ENCODE measurements around the gene BBS9. TPM values are rescaled to one million over a fixed set of nuclear protein-coding genes. Genes with fewer than 3 reads are reported as not detected.

BBS9 gene
- polyA plus RNA-seq, 1 donor from 2014 or later, result 9.8 TPM

DNA sequence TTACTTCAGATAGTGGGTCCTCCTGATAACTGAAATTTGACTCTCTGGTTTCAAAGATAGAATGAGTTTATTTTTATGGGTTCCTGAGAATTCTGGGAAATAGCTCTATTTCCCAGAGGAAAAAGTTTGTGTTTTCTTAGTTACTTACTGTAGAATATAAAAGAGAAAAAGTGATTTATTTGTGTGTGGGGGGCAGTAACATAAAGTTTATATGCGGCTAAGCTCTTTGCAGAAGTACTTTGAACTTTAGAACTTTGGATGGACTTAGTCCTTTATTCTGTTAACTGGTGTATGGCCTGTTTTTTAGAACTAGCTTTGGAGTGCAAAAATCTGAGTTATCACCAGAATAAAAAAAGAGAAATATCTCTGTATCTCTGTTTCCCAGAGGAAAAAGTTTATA is 157.1 kb downstream of the BBS9 start:
- no peak for TF ChIP-seq EP300 (conservative IDR thresholded peaks at IDR 0.05; ENCODE audit: poor library complexity, severe bottlenecking)
- TF ChIP-seq, protein P1, sequence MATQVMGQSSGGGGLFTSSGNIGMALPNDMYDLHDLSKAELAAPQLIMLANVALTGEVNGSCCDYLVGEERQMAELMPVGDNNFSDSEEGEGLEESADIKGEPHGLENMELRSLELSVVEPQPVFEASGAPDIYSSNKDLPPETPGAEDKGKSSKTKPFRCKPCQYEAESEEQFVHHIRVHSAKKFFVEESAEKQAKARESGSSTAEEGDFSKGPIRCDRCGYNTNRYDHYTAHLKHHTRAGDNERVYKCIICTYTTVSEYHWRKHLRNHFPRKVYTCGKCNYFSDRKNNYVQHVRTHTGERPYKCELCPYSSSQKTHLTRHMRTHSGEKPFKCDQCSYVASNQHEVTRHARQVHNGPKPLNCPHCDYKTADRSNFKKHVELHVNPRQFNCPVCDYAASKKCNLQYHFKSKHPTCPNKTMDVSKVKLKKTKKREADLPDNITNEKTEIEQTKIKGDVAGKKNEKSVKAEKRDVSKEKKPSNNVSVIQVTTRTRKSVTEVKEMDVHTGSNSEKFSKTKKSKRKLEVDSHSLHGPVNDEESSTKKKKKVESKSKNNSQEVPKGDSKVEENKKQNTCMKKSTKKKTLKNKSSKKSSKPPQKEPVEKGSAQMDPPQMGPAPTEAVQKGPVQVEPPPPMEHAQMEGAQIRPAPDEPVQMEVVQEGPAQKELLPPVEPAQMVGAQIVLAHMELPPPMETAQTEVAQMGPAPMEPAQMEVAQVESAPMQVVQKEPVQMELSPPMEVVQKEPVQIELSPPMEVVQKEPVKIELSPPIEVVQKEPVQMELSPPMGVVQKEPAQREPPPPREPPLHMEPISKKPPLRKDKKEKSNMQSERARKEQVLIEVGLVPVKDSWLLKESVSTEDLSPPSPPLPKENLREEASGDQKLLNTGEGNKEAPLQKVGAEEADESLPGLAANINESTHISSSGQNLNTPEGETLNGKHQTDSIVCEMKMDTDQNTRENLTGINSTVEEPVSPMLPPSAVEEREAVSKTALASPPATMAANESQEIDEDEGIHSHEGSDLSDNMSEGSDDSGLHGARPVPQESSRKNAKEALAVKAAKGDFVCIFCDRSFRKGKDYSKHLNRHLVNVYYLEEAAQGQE (IDR thresholded peaks at IDR 0.05; ENCODE audit: borderline replicate concordance), result no peak
- TF ChIP-seq, protein P2, sequence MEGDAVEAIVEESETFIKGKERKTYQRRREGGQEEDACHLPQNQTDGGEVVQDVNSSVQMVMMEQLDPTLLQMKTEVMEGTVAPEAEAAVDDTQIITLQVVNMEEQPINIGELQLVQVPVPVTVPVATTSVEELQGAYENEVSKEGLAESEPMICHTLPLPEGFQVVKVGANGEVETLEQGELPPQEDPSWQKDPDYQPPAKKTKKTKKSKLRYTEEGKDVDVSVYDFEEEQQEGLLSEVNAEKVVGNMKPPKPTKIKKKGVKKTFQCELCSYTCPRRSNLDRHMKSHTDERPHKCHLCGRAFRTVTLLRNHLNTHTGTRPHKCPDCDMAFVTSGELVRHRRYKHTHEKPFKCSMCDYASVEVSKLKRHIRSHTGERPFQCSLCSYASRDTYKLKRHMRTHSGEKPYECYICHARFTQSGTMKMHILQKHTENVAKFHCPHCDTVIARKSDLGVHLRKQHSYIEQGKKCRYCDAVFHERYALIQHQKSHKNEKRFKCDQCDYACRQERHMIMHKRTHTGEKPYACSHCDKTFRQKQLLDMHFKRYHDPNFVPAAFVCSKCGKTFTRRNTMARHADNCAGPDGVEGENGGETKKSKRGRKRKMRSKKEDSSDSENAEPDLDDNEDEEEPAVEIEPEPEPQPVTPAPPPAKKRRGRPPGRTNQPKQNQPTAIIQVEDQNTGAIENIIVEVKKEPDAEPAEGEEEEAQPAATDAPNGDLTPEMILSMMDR (IDR thresholded peaks at IDR 0.05; ENCODE audit: poor library complexity, severe bottlenecking), result no peak
- TF ChIP-seq EZH2 (IDR thresholded peaks at IDR 0.05; ENCODE audit: borderline replicate concordance, insufficient read depth, low read length, poor library complexity, severe bottlenecking), result no peak
- TF ChIP-seq SMC3 (conservative IDR thresholded peaks at IDR 0.05; ENCODE audit: poor library complexity), result no peak
- no peak for TF ChIP-seq MXI1 (conservative IDR thresholded peaks at IDR 0.05; ENCODE audit: poor library complexity, severe bottlenecking)
- TF ChIP-seq POLR2AphosphoS5 (IDR thresholded peaks at IDR 0.05), result no peak
- TF ChIP-seq RAD21 (conservative IDR thresholded peaks at IDR 0.05), result no peak
- TF ChIP-seq TAF1 (IDR thresholded peaks at IDR 0.05; ENCODE audit: low read depth), result no peak
- Histone ChIP-seq H3K27me3 (ENCODE audit: insufficient read depth, low read depth, low read length) (no peaks in the 10 kb centered on the region), H2AFZ (ENCODE audit: low read depth, low read length) (no peak overlapping the region), H3K27ac (ENCODE audit: low read length) (no peak overlapping the region), H3K4me3 (ENCODE audit: low read length) (no peak overlapping the region), H3K79me2 (replicated peaks; ENCODE audit: insufficient read depth, low read length) (no peaks in the 10 kb centered on the region), H3K4me2 (ENCODE audit: low read length) (no peak overlapping the region), H3K9ac (ENCODE audit: low read length) (no peak overlapping the region), H4K20me1 (ENCODE audit: insufficient read depth) (no peaks in the 10 kb centered on the region), H3F3A (ENCODE audit: insufficient read depth, low read length, poor library complexity, severe bottlenecking) (no peaks in the 10 kb centered on the region), H3K9me3 (ENCODE audit: low read length) (no peaks in the 10 kb centered on the region), H3K36me3 (ENCODE audit: insufficient read depth, low read length) (no peaks in the 10 kb centered on the region), H3K9me2 (ENCODE audit: insufficient read depth, low read length) (no peaks in the 10 kb centered on the region)

DNA sequence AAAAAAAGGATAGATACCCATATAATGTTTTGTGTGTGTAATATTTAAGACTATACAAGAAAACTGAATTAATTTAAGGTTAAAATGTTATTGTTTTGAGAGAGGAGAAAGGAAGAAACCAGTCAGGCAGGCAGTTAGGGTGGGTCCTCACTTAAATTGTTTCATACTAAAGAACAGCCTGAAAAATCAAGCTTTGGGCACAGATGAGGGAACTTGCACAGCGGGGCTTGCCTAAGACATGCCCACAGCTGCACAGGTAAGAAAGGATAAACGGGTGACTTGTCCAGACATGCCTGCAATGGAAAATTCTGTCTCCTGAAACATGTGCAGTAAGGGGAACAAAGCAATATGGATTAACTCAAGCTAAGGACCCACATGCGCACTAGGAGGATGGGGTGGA is 158.4 kb downstream of the BBS9 start:
- no peaks in the 10 kb centered on the region for H3K9me3 ChIP-seq (ENCODE audit: low read length)
- no peaks in the 10 kb centered on the region for H3F3A ChIP-seq (ENCODE audit: insufficient read depth, low read length, poor library complexity, severe bottlenecking)
- H4K20me1 ChIP-seq (ENCODE audit: insufficient read depth), result no peaks in the 10 kb centered on the region
- H3K9me2 ChIP-seq (ENCODE audit: insufficient read depth, low read length), result no peaks in the 10 kb centered on the region
- TF ChIP-seq, protein P1 (IDR thresholded peaks at IDR 0.05; ENCODE audit: borderline replicate concordance), result no peak
- TF ChIP-seq POLR2AphosphoS5 (IDR thresholded peaks at IDR 0.05) (no peak), RAD21 (conservative IDR thresholded peaks at IDR 0.05) (no peak), EZH2 (IDR thresholded peaks at IDR 0.05; ENCODE audit: borderline replicate concordance, insufficient read depth, low read length, poor library complexity, severe bottlenecking) (no peak), EP300 (conservative IDR thresholded peaks at IDR 0.05; ENCODE audit: poor library complexity, severe bottlenecking) (no peak), MXI1 (conservative IDR thresholded peaks at IDR 0.05; ENCODE audit: poor library complexity, severe bottlenecking) (no peak), TAF1 (IDR thresholded peaks at IDR 0.05; ENCODE audit: low read depth) (no peak), SMC3 (conservative IDR thresholded peaks at IDR 0.05; ENCODE audit: poor library complexity) (no peak)
- TF ChIP-seq, protein P2 (IDR thresholded peaks at IDR 0.05; ENCODE audit: poor library complexity, severe bottlenecking), result no peak
- H3K79me2 ChIP-seq (replicated peaks; ENCODE audit: insufficient read depth, low read length), result no peaks in the 10 kb centered on the region
- no peak overlapping the region for H3K27ac ChIP-seq (ENCODE audit: low read length)
- no peak overlapping the region for H3K4me2 ChIP-seq (ENCODE audit: low read length)
- H3K4me3 ChIP-seq (ENCODE audit: low read length), result no peak overlapping the region
- H3K36me3 ChIP-seq (ENCODE audit: insufficient read depth, low read length), result no peaks in the 10 kb centered on the region
- H3K9ac ChIP-seq (ENCODE audit: low read length), result no peak overlapping the region
- no peaks in the 10 kb centered on the region for H3K27me3 ChIP-seq (ENCODE audit: insufficient read depth, low read depth, low read length)
- H2AFZ ChIP-seq (ENCODE audit: low read depth, low read length), result no peak overlapping the region

Data from neural cell (in vitro differentiated cells).